LNCaP clone FGC (cell line): ENCODE results near the gene TRABD2A.
"Not testable (repeated sequence)": the region's sequence is repeated elsewhere in the genome, so short reads cannot be mapped to it uniquely, and the experiment has no call there.

Experiments used
- DNase-seq: peaks from one replicate; pipeline ENCODE4 v3.0.0-alpha.2; 2011; ENCODE audit warnings: low read depth
- H3K4me3 ChIP-seq: 2 replicates; pipeline ENCODE4 v1.5.1; 2011; ENCODE audit warnings: mild to moderate bottlenecking, low read depth, low read length, control low read depth
- TF ChIP-seq, protein P1 (sequence below): IDR thresholded peaks from 2 replicates; pipeline ENCODE4 v1.5.1; 2012; ENCODE audit warnings: mild to moderate bottlenecking; ENCODE audit not compliant: control insufficient read depth, insufficient read depth; ENCODE audit errors: extremely low read depth

The TRABD2A gene

DNA sequence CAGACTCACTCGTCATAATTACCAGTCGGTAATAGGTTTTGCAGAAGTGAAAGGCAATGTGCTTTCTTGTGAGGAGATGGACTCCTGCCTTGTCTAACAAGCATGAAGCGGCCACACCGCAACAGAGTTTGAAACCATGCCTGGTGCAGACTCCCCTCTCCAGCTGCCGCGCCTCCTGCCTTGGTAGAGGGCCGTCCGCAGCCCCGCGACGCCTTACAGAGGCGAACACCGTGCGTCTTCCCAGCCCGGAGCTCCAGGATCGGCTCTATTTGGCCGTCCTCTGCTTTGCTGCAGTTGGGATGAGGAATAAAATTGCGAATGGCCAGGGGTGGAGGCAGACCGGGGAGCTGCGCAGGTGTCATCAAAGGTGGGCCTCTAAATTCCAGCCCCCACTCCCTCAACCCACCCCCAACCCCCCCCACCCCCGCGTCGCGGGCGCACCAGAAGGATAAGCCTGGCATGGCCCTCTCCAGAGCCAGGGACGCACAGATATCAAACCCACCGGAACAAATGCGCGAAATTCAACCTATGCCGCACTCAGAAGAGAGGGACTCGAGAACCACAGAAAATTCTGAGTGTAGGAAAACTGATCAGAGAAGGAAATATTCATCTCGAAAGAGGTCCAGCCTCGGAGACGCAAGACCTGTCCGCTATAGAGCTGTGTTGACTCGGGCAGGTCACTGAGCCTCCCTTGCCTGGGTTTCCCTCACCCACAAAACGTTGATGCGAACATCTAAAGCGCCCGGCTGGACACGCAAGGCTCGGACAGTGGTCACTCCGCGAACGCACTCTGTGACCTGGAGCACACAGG, 1.1 kb downstream of the TRABD2A start:
- TF ChIP-seq, protein P1, sequence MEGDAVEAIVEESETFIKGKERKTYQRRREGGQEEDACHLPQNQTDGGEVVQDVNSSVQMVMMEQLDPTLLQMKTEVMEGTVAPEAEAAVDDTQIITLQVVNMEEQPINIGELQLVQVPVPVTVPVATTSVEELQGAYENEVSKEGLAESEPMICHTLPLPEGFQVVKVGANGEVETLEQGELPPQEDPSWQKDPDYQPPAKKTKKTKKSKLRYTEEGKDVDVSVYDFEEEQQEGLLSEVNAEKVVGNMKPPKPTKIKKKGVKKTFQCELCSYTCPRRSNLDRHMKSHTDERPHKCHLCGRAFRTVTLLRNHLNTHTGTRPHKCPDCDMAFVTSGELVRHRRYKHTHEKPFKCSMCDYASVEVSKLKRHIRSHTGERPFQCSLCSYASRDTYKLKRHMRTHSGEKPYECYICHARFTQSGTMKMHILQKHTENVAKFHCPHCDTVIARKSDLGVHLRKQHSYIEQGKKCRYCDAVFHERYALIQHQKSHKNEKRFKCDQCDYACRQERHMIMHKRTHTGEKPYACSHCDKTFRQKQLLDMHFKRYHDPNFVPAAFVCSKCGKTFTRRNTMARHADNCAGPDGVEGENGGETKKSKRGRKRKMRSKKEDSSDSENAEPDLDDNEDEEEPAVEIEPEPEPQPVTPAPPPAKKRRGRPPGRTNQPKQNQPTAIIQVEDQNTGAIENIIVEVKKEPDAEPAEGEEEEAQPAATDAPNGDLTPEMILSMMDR = no peak
- H3K4me3 ChIP-seq = no peak overlapping the region
- DNase-seq = no peak

DNA sequence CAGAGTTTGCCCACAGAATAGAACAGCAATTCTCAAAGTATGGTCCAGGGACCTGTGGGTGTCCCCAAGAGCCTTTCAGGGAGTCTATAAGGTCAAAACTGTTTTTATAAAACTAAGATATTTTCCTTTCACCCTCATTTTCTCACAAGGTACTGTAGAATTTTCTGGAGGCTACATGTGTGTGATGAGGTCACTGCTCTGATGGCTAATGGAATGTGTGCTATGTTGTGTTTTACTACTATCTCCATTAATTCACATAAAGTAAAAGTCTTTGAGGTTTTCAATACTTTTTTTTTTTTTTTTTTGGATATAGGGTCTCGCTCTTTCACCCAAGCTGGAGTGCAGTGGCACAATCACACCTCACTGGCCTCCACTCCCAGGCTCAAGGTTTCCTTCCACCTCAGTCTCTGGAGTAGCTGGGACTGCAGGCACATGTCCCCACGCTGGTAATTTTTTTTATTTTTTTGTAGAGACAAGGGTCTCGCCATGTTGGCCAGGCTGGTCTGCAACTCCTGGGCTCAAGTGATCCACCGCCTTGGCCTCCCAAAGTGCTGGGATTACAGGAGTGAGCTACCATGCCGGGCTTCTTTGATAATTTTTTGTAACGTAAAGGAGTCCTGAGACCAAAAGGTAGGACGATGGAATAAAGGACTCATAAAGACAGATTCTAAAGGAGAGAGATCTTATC, 1.8 kb downstream of the TRABD2A start:
- TF ChIP-seq, protein P1 = no peak
- DNase-seq = no peak
- H3K4me3 ChIP-seq = no peak overlapping the region

DNA sequence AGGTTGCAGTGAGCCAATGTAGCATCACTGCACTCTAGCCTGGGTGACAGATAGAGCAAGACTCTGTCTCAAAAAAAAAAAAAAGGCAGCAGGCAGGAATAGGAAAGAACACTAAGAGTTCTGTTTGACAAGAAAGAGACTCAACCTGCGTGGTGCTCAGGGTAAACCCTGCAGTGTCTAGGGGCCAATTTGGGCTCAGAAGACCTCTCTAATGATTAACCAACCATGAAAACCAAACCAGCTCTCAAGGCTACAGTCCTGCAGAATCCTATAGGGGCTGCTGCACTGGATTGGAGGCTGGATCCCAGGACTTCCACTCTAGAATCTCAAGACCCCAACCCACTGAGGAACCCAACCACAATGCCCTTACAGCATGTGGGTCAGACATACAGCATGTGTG, 2.4 kb downstream of the TRABD2A start:
- TF ChIP-seq, protein P1 = no peak
- no peak for DNase-seq
- H3K4me3 ChIP-seq = no peak overlapping the region

DNA sequence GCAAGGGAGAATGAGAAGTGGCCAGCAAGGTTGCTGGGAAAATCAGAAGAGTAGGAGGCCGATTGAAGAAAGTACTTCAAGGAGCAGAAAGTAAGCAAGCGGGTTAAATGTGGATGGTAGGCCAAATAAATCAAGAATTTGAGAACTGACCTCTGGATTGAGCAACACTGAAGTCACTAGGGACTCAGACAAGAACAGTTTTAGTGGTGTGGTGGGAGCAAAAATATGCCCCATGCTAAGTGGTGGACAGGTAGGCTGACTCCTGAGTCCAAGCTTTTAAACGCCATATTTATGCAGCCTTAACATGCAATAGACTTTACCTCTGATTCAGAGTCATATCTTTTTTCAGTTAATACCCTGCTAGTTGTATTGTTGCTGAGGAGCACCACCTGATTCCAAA, 4.5 kb downstream of the TRABD2A start:
- no peak overlapping the region for H3K4me3 ChIP-seq
- TF ChIP-seq, protein P1 = no peak
- no peak for DNase-seq

DNA sequence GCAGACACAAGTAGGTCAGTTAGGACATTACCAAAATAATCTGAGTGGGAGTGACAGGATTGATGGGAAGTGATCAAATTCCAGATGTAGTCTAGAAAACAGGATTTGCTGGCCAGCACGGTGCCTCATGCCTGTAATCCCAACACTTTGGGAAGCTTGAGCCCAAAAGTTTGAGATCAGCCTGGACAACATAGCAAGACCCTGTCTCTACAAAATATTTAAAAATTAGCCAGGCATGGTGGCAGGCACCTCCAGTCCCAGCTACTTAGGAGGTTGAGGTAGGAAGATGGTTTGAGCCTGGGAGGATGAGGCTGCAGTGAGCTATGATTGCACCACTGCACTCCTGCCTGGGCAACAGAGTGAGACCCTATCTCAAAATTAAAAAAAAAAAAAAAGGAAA, 5.3 kb downstream of the TRABD2A start:
- not testable (repeated sequence) for H3K4me3 ChIP-seq, DNase-seq

DNA sequence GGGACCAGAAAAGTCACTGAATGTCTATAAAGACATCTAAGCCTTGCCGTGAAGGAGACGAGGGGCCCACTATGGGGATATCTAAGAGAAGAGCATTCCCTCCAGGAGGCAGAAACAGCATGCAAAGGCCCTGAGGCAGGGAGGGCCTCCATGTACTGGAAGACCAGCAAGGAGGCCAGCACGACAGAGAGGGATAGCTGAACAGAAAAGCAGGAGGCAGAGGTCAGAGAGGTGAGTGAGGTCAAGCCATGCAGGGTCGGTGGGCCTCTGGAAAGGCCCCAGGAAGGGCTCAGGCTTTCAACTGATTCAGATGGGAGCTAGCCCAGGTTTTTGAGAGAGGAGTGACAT, 5.7 kb downstream of the TRABD2A start:
- TF ChIP-seq, protein P1 = no peak
- no peak overlapping the region for H3K4me3 ChIP-seq
- no peak for DNase-seq

DNA sequence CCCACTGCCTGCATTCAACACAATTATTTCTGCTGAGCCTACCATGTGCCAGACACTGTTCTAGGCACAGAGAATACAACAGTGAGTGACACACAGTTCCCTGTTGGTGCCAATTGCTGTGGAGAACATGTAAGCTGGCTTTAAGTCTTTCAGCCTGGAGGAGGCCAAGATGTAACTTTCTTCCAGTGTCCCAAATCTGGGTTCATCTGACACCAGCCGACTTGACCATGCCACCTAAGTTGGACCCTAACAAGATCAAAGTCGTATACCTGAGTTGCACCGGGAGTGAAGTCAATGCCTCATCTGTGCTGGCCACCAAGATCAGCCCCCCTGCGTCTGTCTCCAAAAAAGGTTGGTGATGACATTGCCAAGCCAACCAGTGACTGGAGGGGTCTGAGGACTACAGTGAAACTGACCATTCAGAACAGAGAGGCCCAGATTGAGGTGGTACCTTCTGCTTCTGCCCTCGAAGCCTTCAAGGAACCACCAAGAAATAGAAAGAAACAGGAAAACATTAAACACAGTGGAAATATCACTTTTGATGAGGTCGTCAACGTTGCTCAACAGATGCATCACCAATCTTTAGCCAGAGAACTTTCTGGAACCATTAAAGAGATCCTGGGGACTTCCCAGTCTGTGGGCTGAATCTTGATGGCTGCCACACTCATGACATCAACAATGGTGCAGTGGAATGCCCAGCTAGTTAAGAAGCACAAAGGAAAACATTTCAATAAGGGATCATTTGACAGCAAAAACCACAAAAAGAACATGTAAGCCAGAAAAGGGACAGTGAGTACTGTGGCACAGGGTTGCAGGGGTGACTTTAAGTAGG, 6.3 kb downstream of the TRABD2A start:
- H3K4me3 ChIP-seq = no peak overlapping the region
- TF ChIP-seq, protein P1 = no peak
- no peak for DNase-seq
